ENCODE measurements around the gene ANKRD33. TPM values are rescaled to one million over a fixed set of nuclear protein-coding genes. Genes with fewer than 3 reads are reported as not detected.

The ANKRD33 gene
- polyA plus RNA-seq, 1 of the 3 experiments (the other 2 are of a cell fraction): not detected

- TF ChIP-seq EZH2phosphoT487 (IDR thresholded peaks at IDR 0.05; ENCODE audit: borderline replicate concordance, low read depth): no peak
- TF ChIP-seq POLR2AphosphoS5 (IDR thresholded peaks at IDR 0.05; ENCODE audit: low read depth, low read length): no peak
- TF ChIP-seq CHD2 (IDR thresholded peaks at IDR 0.05; ENCODE audit: low read length, partially characterized antibody): peak; percentile 80
- TF ChIP-seq NFIC (IDR thresholded peaks at IDR 0.05; ENCODE audit: borderline replicate concordance): no peak
- TF ChIP-seq RCOR1 (IDR thresholded peaks at IDR 0.05; ENCODE audit: low read length): peak; percentile 69
- TF ChIP-seq GATA2 (CRISPR knock-in tag; IDR thresholded peaks at IDR 0.05): peak; percentile 49; the same call in 1 of the 2 replicates
- TF ChIP-seq NRF1 (IDR thresholded peaks at IDR 0.05; ENCODE audit: low read depth, low read length): peak; percentile 13; the same call in 1 of the 2 replicates
- no peak for TF ChIP-seq GABPA (IDR thresholded peaks at IDR 0.05; ENCODE audit: low read depth)
- no peak for TF ChIP-seq TEAD4 (IDR thresholded peaks at IDR 0.05; ENCODE audit: borderline replicate concordance, insufficient read depth)
- no peak for TF ChIP-seq SIN3A (IDR thresholded peaks at IDR 0.05; ENCODE audit: borderline replicate concordance, low read depth, low read length)
- no peak for TF ChIP-seq ZBTB33 (IDR thresholded peaks at IDR 0.05; ENCODE audit: borderline replicate concordance, low read depth)
Measured at GRCh38 chr12:51941011-51941581, 53.2 kb downstream of the ANKRD33 start (continued).

Other genes with a start within 250 kb of the ANKRD33 start
- 0.05 and 0.08 TPM in 2 replicates for gene FIGNL2, start 39.4 kb upstream of the ANKRD33 start, polyA plus RNA-seq (2012; rRNA removed)
- gene ACVRL1, start 19.4 kb downstream of the ANKRD33 start, polyA plus RNA-seq (2012; rRNA removed): 0.07 and 0.08 TPM in 2 replicates
- 12.1 and 13.5 TPM in 2 replicates for gene ACVR1B, start 63.6 kb downstream of the ANKRD33 start, polyA plus RNA-seq (2012; rRNA removed)
- 1.7 and 2.4 TPM in 2 replicates for gene TAMALIN, start 118.8 kb downstream of the ANKRD33 start, polyA plus RNA-seq (2012; rRNA removed)
- 75.2 and 120 TPM in 2 replicates for gene NR4A1, start 163.3 kb downstream of the ANKRD33 start, polyA plus RNA-seq (2012; rRNA removed)
- gene ATG101, start 181.9 kb downstream of the ANKRD33 start, polyA plus RNA-seq (2012; rRNA removed): 160 and 170 TPM in 2 replicates
- not detected in 2 replicates for gene SMIM41, start 191.6 kb downstream of the ANKRD33 start, polyA plus RNA-seq (2012; rRNA removed)

Data from SK-N-SH (cell line).